Prostate gland (tissue), 2 donors: ENCODE measurements around the gene DIAPH2.

Experiments
- CTCF ChIP-seq, 4 experiments: fragments of 200-600 bp in 2 of 4; fragments of 450-650 bp in 2 of 4; sonication (generic) in 2 of 4; IDR thresholded peaks; 1 replicate in 3 of 4; 2 replicates in 1 of 4; pipeline ENCODE4 v1.5.1; 2016 to 2019; ENCODE audit warnings: antibody characterized with exemption in 4 of 4, mild to moderate bottlenecking in 2 of 4, moderate library complexity in 2 of 4
- POLR2A ChIP-seq: fragments of 450-650 bp; IDR thresholded peaks from one replicate; pipeline ENCODE4 v1.6.1; 2016; ENCODE audit warnings: antibody characterized with exemption, mild to moderate bottlenecking
- POLR2AphosphoS5 ChIP-seq: sonication (generic); formaldehyde crosslinking; IDR thresholded peaks from one replicate; pipeline ENCODE4 v1.6.1; 2017; ENCODE audit warnings: antibody characterized with exemption

- TF ChIP-seq POLR2AphosphoS5, result no peak
- TF ChIP-seq CTCF (IDR thresholded peaks at IDR 0.05), result no peak
- TF ChIP-seq POLR2A, result no peak
Measured at GRCh38 chrX:97046867-97047266, 362.2 kb downstream of the DIAPH2 start.
